Activated T-helper 1 cell treated with Interleukin-2 at 50 U/mL for 16 hours (primary cell): ENCODE measurements around the gene CHMP1A.
A peak's percentile ranks its signal among the peaks of the same experiment; 100 is the strongest.
"Not testable (repeated sequence)": the region's sequence is repeated elsewhere in the genome, so short reads cannot be mapped to it uniquely, and the experiment has no call there.

Experiments
- DNase-seq: peaks from one replicate; pipeline ENCODE4 v3.0.0-alpha.2; 2020; ENCODE audit warnings: low read depth

CHMP1A gene

GRCh38 chr16:89691986-89692569 lies 34.6 kb upstream of the CHMP1A start:
- DNase-seq: no peak

- no peak for DNase-seq
Observed at GRCh38 chr16:89691231-89691985, 33.9 kb upstream of the CHMP1A start.

- no peak for DNase-seq
Observed at GRCh38 chr16:89690392-89690901, 32.9 kb upstream of the CHMP1A start.

GRCh38 chr16:89689621-89690020 lies 32.1 kb upstream of the CHMP1A start:
- DNase-seq: not testable (repeated sequence)

GRCh38 chr16:89689142-89689541 lies 31.6 kb upstream of the CHMP1A start:
- DNase-seq: no peak

- DNase-seq: no peak
Observed at GRCh38 chr16:89688395-89688794, 30.9 kb upstream of the CHMP1A start.

GRCh38 chr16:89687092-89687940 lies 29.8 kb upstream of the CHMP1A start:
- DNase-seq: no peak

- DNase-seq: peak; percentile 86
Observed at GRCh38 chr16:89686520-89687091, 29.1 kb upstream of the CHMP1A start, which contains the start of gene CDK10. CDK10 (plus strand) TSS chr16:89686689; CDS start chr16:89686711, 22 bp downstream.

- DNase-seq: no peak
Observed at GRCh38 chr16:89685916-89686315, 28.4 kb upstream of the CHMP1A start.

GRCh38 chr16:89678258-89678657 lies 20.8 kb upstream of the CHMP1A start:
- no peak for DNase-seq

- DNase-seq: no peak
Observed at GRCh38 chr16:89672177-89672941, 14.9 kb upstream of the CHMP1A start.

GRCh38 chr16:89671565-89671964 lies 14.1 kb upstream of the CHMP1A start:
- DNase-seq: not testable (repeated sequence)

- DNase-seq: no peak
Observed at GRCh38 chr16:89670496-89671431, 13.3 kb upstream of the CHMP1A start.

- DNase-seq: no peak
Observed at GRCh38 chr16:89669755-89670154, 12.2 kb upstream of the CHMP1A start.

GRCh38 chr16:89668790-89669158 lies 11.3 kb upstream of the CHMP1A start:
- no peak for DNase-seq

- DNase-seq: no peak
Observed at GRCh38 chr16:89667633-89668032, 10.1 kb upstream of the CHMP1A start.

GRCh38 chr16:89667000-89667399 lies 9.5 kb upstream of the CHMP1A start:
- not testable (repeated sequence) for DNase-seq

GRCh38 chr16:89664238-89664637 lies 6.7 kb upstream of the CHMP1A start:
- DNase-seq: not testable (repeated sequence)

GRCh38 chr16:89661215-89661614 lies 3.7 kb upstream of the CHMP1A start:
- DNase-seq: no peak

GRCh38 chr16:89660146-89660545 lies 2.6 kb upstream of the CHMP1A start:
- no peak for DNase-seq
